Mammary epithelial cell (primary cell): ENCODE measurements around the gene BCL2L1.

Source experiments
- EZH2 ChIP-seq: IDR thresholded peaks from 2 replicates; pipeline ENCODE4 v1.6.1; 2012; ENCODE audit warnings: low read length, inconsistent platforms, borderline replicate concordance
- TF ChIP-seq, protein P1 (sequence below), 2 donors: IDR thresholded peaks in 1 of 2; conservative IDR thresholded peaks in 1 of 2; 2 replicates each; pipeline ENCODE4 v1.5.1; 2011 to 2012; ENCODE audit warnings: inconsistent platforms in 2 of 2, low read length in 2 of 2, mild to moderate bottlenecking in 2 of 2, control low read depth in 1 of 2, low read depth in 1 of 2; ENCODE audit not compliant: insufficient read depth in 1 of 2; ENCODE audit errors: extremely low read depth in 1 of 2

- TF ChIP-seq, protein P1, sequence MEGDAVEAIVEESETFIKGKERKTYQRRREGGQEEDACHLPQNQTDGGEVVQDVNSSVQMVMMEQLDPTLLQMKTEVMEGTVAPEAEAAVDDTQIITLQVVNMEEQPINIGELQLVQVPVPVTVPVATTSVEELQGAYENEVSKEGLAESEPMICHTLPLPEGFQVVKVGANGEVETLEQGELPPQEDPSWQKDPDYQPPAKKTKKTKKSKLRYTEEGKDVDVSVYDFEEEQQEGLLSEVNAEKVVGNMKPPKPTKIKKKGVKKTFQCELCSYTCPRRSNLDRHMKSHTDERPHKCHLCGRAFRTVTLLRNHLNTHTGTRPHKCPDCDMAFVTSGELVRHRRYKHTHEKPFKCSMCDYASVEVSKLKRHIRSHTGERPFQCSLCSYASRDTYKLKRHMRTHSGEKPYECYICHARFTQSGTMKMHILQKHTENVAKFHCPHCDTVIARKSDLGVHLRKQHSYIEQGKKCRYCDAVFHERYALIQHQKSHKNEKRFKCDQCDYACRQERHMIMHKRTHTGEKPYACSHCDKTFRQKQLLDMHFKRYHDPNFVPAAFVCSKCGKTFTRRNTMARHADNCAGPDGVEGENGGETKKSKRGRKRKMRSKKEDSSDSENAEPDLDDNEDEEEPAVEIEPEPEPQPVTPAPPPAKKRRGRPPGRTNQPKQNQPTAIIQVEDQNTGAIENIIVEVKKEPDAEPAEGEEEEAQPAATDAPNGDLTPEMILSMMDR (conservative IDR thresholded peaks at IDR 0.05 in 1 of 2, IDR thresholded peaks at IDR 0.05 in 1 of 2; ENCODE audit: extremely low read depth in 1 of 2, insufficient read depth in 1 of 2, low read depth in 1 of 2, low read length in 2 of 2), result no peak
- no peak for TF ChIP-seq EZH2
Observed at GRCh38 chr20:31662372-31662854, 60.3 kb downstream of the BCL2L1 start.
